SK-MEL-5 (cell line): ENCODE results near the gene ANHX. TPM values are rescaled to one million over a fixed set of nuclear protein-coding genes. Genes with fewer than 3 reads are reported as not detected.
"Not testable (repeated sequence)": the region's sequence is repeated elsewhere in the genome, so short reads cannot be mapped to it uniquely, and the experiment has no call there.

Experiments used
- DNase-seq: peaks from one replicate; pipeline ENCODE4 v3.0.0-alpha.2; 2016; ENCODE audit warnings: low read depth, low spot score
- in situ Hi-C: cut with HindIII; loops from 2 replicates; pipeline ENCODE4 v1.10.0; 2016; ENCODE audit warnings: low sequenced_read_pairs, high pct_unique_total_duplicates, low pct_unique_long_range_greater_than_20kb
- polyA plus RNA-seq, 2 experiments: library from polyadenylated mRNA; depleted of rRNA; stranded (reverse); fragments of >200 nt; gene quantifications; 2 replicates each; pipeline ENCODE4 v1.2.3, GENCODE V29; 2015
- total RNA-seq: library from RNA; depleted of rRNA; stranded (reverse); fragments of >200 nt; shearing (Covaris generic); gene quantifications from 2 replicates; pipeline ENCODE4 v1.2.3, GENCODE V29; 2014; rRNA removed

Gene ANHX
- total RNA-seq = not detected in 2 replicates
- polyA plus RNA-seq (2015; cell fraction: cytosol; rRNA removed) = not detected in 2 replicates
- not detected in 2 replicates for polyA plus RNA-seq (2015; cell fraction: nucleus; rRNA removed)

DNA sequence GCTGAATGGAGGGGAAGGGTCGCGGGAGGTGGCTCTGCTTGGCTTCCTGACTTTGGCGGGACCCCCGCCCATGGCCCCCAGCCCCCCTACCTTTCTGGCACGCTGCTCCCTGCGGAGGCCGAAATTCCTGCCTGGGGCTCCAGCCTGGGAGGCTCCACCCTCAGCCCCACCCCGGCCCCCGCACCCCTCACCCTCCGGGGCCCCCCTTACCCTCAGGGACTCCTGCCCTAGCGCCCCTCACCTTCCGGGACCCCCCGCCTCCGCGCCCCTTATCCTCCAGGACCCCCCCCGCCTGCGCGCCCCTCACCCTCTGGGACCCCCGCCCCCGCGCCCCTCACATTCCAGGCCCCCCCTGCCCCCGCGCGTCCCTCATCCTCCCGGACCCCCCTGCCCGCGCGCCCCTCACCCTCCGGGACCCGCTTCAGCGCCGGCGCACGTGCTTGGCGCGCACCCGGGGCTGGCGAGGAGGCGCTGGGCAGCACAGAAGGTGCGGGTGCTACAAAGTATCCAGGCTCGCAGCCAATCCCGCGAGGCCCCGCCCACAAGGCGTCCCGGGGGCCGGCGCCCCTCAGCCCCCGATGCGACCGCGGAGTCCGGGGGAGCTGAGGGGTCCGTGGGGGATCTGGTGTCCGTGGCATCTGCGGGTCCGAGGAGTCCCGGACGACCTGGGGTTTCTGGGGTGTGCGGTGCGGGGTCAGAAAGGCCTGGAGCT lies at the start of gene ANHX:
ANHX (minus strand) TSS at position 477 of the 712 bp plus-strand sequence. CDS start 1,521 bp downstream, outside the sequence.
- DNase-seq = no peak
- in situ Hi-C loops = no loop called here

- in situ Hi-C loops = not testable (repeated sequence)
Measured at GRCh38 chr12:133264668-133265067, 29.0 kb upstream of the ANHX start.

GRCh38 chr12:133264173-133264572 lies 28.5 kb upstream of the ANHX start:
- no peak for DNase-seq
- in situ Hi-C loops = no loop called here

More at GRCh38 chr12:133264668-133265067, 29.0 kb upstream of the ANHX start:
- not testable (repeated sequence) for DNase-seq

DNA sequence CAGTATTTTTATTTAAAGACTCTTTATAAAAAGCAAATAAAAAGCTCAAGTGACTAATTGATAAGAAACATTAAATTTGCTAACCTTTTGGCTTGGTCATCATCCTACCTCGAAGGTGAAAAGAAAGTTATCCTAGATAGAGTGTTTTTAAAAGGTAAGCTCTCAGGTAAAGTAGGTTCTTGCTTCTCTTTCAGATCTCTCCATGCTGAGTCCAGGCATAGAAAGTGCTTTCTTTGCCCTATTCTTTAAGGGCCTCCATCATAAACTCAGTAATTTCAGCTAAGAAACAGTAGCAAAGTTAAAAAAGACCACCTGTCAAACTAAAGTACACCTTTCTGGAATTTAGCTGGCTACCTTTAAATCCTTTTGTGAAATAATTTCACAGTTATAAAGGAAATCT lies 20.6 kb upstream of the ANHX start:
- DNase-seq = no peak
- in situ Hi-C loops = no loop called here

DNA sequence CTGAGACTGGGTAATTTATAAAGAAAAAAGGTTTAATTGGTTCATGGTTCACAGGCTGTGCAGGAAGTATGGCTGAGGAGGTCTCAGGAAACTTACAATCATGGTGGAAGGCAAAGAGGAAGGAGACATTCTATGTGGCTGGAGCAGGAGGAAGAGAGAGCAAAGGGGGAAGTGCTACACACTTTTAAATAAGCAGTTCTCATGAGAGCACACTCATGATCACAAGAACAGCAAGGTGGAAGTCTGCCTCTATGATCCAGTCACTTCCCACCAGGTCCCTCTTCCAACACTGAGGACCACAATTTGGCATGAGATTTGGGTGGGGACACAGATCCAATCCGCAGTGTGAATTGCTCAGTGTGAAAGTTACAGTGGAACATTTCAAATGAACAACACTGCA lies 20.2 kb upstream of the ANHX start:
- DNase-seq, in situ Hi-C loops: not testable (repeated sequence)

GRCh38 chr12:133251732-133252131 lies 16.1 kb upstream of the ANHX start:
- in situ Hi-C loops = no loop called here
- no peak for DNase-seq

DNA sequence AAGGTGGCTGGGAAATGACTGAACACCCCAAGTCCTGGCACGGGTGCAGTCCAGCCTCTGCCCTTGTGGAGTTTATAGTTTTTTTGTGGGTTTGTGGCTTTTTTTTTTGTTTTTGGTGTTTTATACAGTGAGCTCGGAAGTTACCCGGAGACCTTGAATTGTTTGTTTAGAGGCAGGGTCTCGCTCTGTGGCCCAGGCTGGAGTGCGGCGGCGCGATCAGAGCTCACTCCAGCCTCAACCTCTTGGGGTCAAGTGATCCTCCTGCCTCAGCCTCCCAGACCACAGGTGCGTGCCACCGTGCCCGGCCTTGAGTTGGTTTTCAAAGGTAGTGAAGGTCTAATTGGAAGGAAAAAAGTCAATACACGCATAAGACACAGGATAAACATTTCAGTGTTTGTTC lies 879 bp upstream of the ANHX start:
- in situ Hi-C loops = no loop called here
- no peak for DNase-seq

- in situ Hi-C loops = no loop called here
- DNase-seq = no peak
Measured at GRCh38 chr12:133236144-133236543, 467 bp upstream of the ANHX start.

DNA sequence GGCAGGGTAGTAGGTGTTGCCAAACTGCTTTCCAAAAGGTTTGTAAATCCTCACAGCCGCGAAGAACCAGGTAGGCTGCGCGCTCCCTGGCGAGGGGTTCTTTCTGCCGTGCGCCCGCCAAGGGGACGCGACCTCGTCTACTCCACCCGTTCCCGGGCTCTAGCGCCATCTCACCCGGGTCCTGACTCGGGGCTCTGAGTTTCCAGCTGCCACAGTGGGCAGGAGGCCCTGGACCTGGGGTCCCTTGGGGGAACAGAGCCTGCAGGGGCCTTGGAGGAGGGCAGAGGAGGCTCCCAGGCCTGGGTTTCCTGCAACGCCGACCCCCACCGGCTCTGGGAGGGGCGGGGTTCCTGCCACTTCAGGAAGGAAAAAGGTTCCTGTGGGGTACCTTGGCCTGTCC lies 706 bp downstream of the ANHX start:
- in situ Hi-C loops = no loop called here

GRCh38 chr12:133233993-133234564 lies 1.6 kb downstream of the ANHX start:
- in situ Hi-C loops = no loop called here
- DNase-seq = no peak

More for the DNA sequence above, 706 bp downstream of the ANHX start:
- no peak for DNase-seq

- in situ Hi-C loops = no loop called here
- DNase-seq = no peak
Measured at GRCh38 chr12:133233006-133233405, 2.7 kb downstream of the ANHX start.

GRCh38 chr12:133231001-133231400 lies 4.7 kb downstream of the ANHX start:
- DNase-seq = no peak
- in situ Hi-C loops = no loop called here

DNA sequence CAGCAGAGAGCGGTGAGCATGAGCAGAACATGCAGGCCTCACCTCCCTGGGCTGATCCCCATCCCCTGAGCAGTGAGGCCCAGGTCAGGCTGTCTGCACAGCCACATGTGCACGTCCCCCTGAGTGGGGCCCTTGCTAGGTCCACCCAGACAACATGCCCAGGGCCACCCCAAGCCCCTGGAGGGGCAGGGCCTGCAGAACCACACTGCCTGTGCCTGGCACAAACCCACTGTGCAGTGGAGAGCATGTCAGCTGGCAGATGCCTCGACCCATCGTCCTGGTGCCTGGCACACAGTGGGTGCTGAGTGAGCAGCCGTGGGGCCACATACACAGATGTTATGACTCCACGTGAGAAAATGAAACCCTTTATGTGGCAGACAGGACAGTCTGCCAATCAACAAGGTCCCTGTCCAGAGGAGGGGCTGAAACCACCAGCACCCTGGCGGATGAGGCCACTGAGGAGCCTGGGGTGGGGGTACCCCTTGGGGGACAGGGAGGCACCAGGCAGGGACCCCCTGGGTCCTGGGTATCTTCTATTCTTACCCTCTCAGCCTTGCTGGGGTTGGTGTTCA lies 8.3 kb downstream of the ANHX start:
- no peak for DNase-seq
- in situ Hi-C loops = no loop called here

- DNase-seq = no peak
- in situ Hi-C loops = no loop called here
Measured at GRCh38 chr12:133226690-133227089, 9.0 kb downstream of the ANHX start.

DNA sequence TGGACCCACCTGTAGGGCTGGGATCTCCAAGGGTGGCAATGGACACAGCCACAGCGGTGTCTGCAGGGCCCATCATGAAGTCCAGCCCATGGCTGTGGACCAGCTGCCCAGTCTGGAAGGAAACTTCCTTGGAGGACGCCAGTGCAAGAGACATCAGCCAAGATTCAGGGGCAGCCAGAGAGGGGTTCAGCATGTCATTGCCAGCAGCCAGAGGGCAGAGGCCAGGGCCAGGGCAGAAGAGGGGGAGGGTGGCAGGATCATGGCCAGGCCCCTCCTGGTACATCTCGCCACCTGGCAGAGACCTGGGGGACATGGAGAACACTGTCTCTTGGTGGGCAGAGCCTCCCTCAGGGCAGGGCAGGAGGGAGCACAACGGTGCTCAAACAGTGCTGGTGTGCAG lies 10.2 kb downstream of the ANHX start:
- in situ Hi-C loops = no loop called here
- DNase-seq = no peak

DNA sequence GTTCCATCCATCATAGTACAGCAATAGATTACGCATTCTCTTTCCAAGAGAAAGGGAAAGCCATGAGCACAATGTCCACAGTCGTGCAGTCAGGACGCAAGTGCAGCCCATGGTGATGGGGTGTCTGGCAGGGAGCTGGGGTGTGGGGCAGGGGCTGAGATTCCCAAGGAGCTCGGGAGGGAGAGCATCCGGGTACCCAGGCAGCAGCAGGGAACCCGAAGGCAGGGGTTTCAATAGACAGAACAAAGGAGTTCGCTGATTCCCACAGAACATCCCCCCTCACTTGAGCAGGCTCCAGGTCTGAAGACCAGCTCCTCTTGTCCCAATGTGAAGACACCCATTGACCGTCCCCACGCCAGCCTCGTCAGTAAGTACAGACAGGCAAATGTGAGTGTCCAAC lies 13.5 kb downstream of the ANHX start:
- no peak for DNase-seq
- in situ Hi-C loops = no loop called here

DNA sequence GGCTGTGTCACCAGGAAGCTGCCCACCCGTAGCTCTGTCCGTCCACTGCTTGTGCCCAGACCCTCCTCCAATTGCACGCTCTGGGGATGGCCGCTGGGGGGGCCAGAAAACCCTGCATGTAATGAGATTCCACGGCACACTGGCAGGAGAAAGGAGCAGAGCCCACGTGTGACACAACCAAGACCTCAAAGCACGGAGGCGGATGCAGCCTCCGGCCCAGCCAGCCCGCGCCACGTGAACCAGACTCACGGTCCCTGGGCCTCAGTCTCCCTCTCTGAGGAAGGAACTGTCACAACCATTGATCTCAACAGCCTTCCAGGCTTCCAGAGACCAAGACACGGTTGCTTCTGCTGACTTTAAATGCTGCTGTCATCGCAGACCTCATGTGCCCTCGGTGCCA lies 14.4 kb downstream of the ANHX start:
- in situ Hi-C loops = no loop called here
- no peak for DNase-seq

- DNase-seq = no peak
- in situ Hi-C loops = no loop called here
Measured at GRCh38 chr12:133220521-133220920, 15.2 kb downstream of the ANHX start.

DNA sequence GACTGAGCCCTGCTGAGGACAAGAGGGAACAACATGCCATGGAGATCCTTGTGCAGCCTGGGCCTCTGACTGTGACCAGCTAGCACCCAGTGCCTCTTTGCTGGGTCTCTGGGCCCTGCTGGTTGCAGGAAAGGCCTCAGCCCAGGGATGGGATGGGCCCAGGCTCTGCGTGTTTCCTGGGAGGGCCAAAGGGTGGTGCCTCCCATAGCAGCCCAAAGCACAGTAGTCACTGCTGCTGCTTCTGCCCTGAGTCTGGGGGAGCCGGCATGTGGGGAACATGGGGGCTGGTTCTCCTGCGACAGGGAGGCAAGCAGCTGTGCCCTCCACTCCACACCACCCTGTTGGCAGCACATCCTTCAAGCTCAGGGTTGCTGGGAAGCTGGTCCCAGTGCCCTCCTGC lies 18.5 kb downstream of the ANHX start:
- in situ Hi-C loops = no loop called here

More for the DNA sequence above, 18.5 kb downstream of the ANHX start:
- no peak for DNase-seq
